ENCODE measurements around the gene HS6ST3.
"Not testable (repeated sequence)": the region's sequence is repeated elsewhere in the genome, so short reads cannot be mapped to it uniquely, and the experiment has no call there.

Gene HS6ST3

GRCh38 chr13:96109125-96109524, 19.2 kb downstream of the HS6ST3 start:
- no peak for DNase-seq (ENCODE audit: low read depth, low spot score)
- H3K27ac ChIP-seq = no peak overlapping the region
- no peak overlapping the region for H3K4me3 ChIP-seq
- H3K9ac ChIP-seq (ENCODE audit: insufficient read length) = no peak overlapping the region
- no peak for TF ChIP-seq EZH2 (IDR thresholded peaks at IDR 0.05)
- TF ChIP-seq POLR2AphosphoS5 (IDR thresholded peaks at IDR 0.05; ENCODE audit: borderline replicate concordance, low read depth, low read length) = no peak
- TF ChIP-seq FOXP2 (optimal IDR thresholded peaks at IDR 0.05; ENCODE audit: control extremely low read depth, extremely low read length, insufficient read depth) = no peak
- H3K36me3 ChIP-seq (ENCODE audit: insufficient read depth, low read length) = no peaks in the 10 kb centered on the region
- no peaks in the 10 kb centered on the region for H3K9me3 ChIP-seq (ENCODE audit: low read depth, low read length)

- no peak for DNase-seq (ENCODE audit: low read depth, low spot score)
- no peak overlapping the region for H3K27ac ChIP-seq
- no peaks in the 10 kb centered on the region for H3K9me3 ChIP-seq (ENCODE audit: low read depth, low read length)
- no peak overlapping the region for H3K4me3 ChIP-seq
- H3K36me3 ChIP-seq (ENCODE audit: insufficient read depth, low read length) = no peaks in the 10 kb centered on the region
- no peak overlapping the region for H3K9ac ChIP-seq (ENCODE audit: insufficient read length)
- TF ChIP-seq EZH2 (IDR thresholded peaks at IDR 0.05) = no peak
- TF ChIP-seq FOXP2 (optimal IDR thresholded peaks at IDR 0.05; ENCODE audit: control extremely low read depth, extremely low read length, insufficient read depth) = no peak
- no peak for TF ChIP-seq POLR2AphosphoS5 (IDR thresholded peaks at IDR 0.05; ENCODE audit: borderline replicate concordance, low read depth, low read length)
Observed at GRCh38 chr13:96112936-96113335, 23.0 kb downstream of the HS6ST3 start.

- DNase-seq (ENCODE audit: low read depth, low spot score); H3K36me3 ChIP-seq (ENCODE audit: insufficient read depth, low read length); H3K9ac ChIP-seq (ENCODE audit: insufficient read length); H3K27ac ChIP-seq; H3K9me3 ChIP-seq (ENCODE audit: low read depth, low read length); H3K4me3 ChIP-seq: not testable (repeated sequence)
Observed at GRCh38 chr13:96115368-96115767, 25.5 kb downstream of the HS6ST3 start.

GRCh38 chr13:96119921-96120320, 30.0 kb downstream of the HS6ST3 start:
- no peak overlapping the region for H3K4me3 ChIP-seq
- TF ChIP-seq POLR2AphosphoS5 (IDR thresholded peaks at IDR 0.05; ENCODE audit: borderline replicate concordance, low read depth, low read length) = no peak
- no peak for TF ChIP-seq FOXP2 (optimal IDR thresholded peaks at IDR 0.05; ENCODE audit: control extremely low read depth, extremely low read length, insufficient read depth)
- no peak for TF ChIP-seq EZH2 (IDR thresholded peaks at IDR 0.05)
- H3K9me3 ChIP-seq (ENCODE audit: low read depth, low read length) = no peaks in the 10 kb centered on the region
- no peak overlapping the region for H3K9ac ChIP-seq (ENCODE audit: insufficient read length)
- DNase-seq (ENCODE audit: low read depth, low spot score) = no peak
- no peak overlapping the region for H3K27ac ChIP-seq
- no peaks in the 10 kb centered on the region for H3K36me3 ChIP-seq (ENCODE audit: insufficient read depth, low read length)

- DNase-seq (ENCODE audit: low read depth, low spot score) = no peak
- H3K4me3 ChIP-seq = no peak overlapping the region
- H3K27ac ChIP-seq = no peak overlapping the region
- TF ChIP-seq POLR2AphosphoS5 (IDR thresholded peaks at IDR 0.05; ENCODE audit: borderline replicate concordance, low read depth, low read length) (no peak), FOXP2 (optimal IDR thresholded peaks at IDR 0.05; ENCODE audit: control extremely low read depth, extremely low read length, insufficient read depth) (no peak), EZH2 (IDR thresholded peaks at IDR 0.05) (no peak)
- H3K9ac ChIP-seq (ENCODE audit: insufficient read length) = no peak overlapping the region
- H3K36me3 ChIP-seq (ENCODE audit: insufficient read depth, low read length) = no peaks in the 10 kb centered on the region
- no peaks in the 10 kb centered on the region for H3K9me3 ChIP-seq (ENCODE audit: low read depth, low read length)
Observed at GRCh38 chr13:96130818-96131340, 41.0 kb downstream of the HS6ST3 start.

GRCh38 chr13:96141032-96141431, 51.1 kb downstream of the HS6ST3 start:
- DNase-seq (ENCODE audit: low read depth, low spot score) = no peak
- Histone ChIP-seq H3K9me3 (ENCODE audit: low read depth, low read length) (no peaks in the 10 kb centered on the region), H3K9ac (ENCODE audit: insufficient read length) (no peak overlapping the region), H3K4me3 (no peak overlapping the region), H3K36me3 (ENCODE audit: insufficient read depth, low read length) (no peaks in the 10 kb centered on the region), H3K27ac (no peak overlapping the region)
- TF ChIP-seq POLR2AphosphoS5 (IDR thresholded peaks at IDR 0.05; ENCODE audit: borderline replicate concordance, low read depth, low read length) (no peak), EZH2 (IDR thresholded peaks at IDR 0.05) (no peak), FOXP2 (optimal IDR thresholded peaks at IDR 0.05; ENCODE audit: control extremely low read depth, extremely low read length, insufficient read depth) (no peak)

- Histone ChIP-seq H3K9me3 (ENCODE audit: low read depth, low read length) (no peaks in the 10 kb centered on the region), H3K36me3 (ENCODE audit: insufficient read depth, low read length) (no peaks in the 10 kb centered on the region), H3K4me3 (no peak overlapping the region), H3K9ac (ENCODE audit: insufficient read length) (no peak overlapping the region), H3K27ac (no peak overlapping the region)
- TF ChIP-seq EZH2 (IDR thresholded peaks at IDR 0.05) (no peak), POLR2AphosphoS5 (IDR thresholded peaks at IDR 0.05; ENCODE audit: borderline replicate concordance, low read depth, low read length) (no peak), FOXP2 (optimal IDR thresholded peaks at IDR 0.05; ENCODE audit: control extremely low read depth, extremely low read length, insufficient read depth) (no peak)
- no peak for DNase-seq (ENCODE audit: low read depth, low spot score)
Observed at GRCh38 chr13:96159725-96160124, 69.8 kb downstream of the HS6ST3 start.

- Histone ChIP-seq H3K9me3 (ENCODE audit: low read depth, low read length) (no peaks in the 10 kb centered on the region), H3K4me3 (no peak overlapping the region), H3K27ac (no peak overlapping the region), H3K9ac (ENCODE audit: insufficient read length) (no peak overlapping the region), H3K36me3 (ENCODE audit: insufficient read depth, low read length) (no peaks in the 10 kb centered on the region)
- DNase-seq (ENCODE audit: low read depth, low spot score) = no peak
- TF ChIP-seq FOXP2 (optimal IDR thresholded peaks at IDR 0.05; ENCODE audit: control extremely low read depth, extremely low read length, insufficient read depth) (no peak), POLR2AphosphoS5 (IDR thresholded peaks at IDR 0.05; ENCODE audit: borderline replicate concordance, low read depth, low read length) (no peak), EZH2 (IDR thresholded peaks at IDR 0.05) (no peak)
Observed at GRCh38 chr13:96161141-96161540, 71.2 kb downstream of the HS6ST3 start.

GRCh38 chr13:96165840-96166239, 75.9 kb downstream of the HS6ST3 start:
- Histone ChIP-seq H3K36me3 (ENCODE audit: insufficient read depth, low read length) (no peaks in the 10 kb centered on the region), H3K9me3 (ENCODE audit: low read depth, low read length) (no peaks in the 10 kb centered on the region), H3K27ac (no peak overlapping the region), H3K4me3 (no peak overlapping the region), H3K9ac (ENCODE audit: insufficient read length) (no peak overlapping the region)
- no peak for DNase-seq (ENCODE audit: low read depth, low spot score)
- TF ChIP-seq FOXP2 (optimal IDR thresholded peaks at IDR 0.05; ENCODE audit: control extremely low read depth, extremely low read length, insufficient read depth) (no peak), EZH2 (IDR thresholded peaks at IDR 0.05) (no peak), POLR2AphosphoS5 (IDR thresholded peaks at IDR 0.05; ENCODE audit: borderline replicate concordance, low read depth, low read length) (no peak)
